GM12872 (cell line): ENCODE data around the gene TMEM86B.

ENCODE experiments used
- CTCF ChIP-seq: IDR thresholded peaks from 3 replicates; pipeline ENCODE4 v1.5.1; 2011; ENCODE audit warnings: low read depth, mild to moderate bottlenecking, low read length, moderate library complexity; ENCODE audit not compliant: insufficient read depth

TMEM86B gene, protein sequence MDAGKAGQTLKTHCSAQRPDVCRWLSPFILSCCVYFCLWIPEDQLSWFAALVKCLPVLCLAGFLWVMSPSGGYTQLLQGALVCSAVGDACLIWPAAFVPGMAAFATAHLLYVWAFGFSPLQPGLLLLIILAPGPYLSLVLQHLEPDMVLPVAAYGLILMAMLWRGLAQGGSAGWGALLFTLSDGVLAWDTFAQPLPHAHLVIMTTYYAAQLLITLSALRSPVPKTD

GRCh38 chr19:55228403-55229031 is at the start of gene TMEM86B:
Gene TMEM86B (minus strand): TSS chr19:55228763. CDS start chr19:55228741, 22 bp downstream.
- no peak for TF ChIP-seq CTCF

DNA sequence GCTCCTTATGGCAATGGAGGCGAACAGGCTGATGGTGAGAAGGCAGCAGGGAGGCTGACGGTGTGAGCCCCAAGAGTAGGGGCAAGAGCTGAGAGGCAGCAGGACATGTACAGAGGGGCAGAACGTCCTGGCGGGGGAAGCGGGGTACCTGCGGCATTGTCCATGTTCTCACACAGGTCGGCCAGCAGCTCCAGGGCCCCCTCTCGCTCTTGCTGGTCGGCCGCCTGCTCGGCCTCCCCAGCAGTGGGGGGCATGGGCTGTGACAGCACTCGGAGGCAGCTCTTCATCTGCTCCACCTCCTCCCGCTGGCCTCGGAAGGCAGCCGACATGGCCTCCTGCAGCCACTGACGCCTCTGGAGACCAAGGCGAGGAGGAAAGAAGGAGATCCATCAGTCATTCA is 48.9 kb upstream of the TMEM86B start:
- no peak for TF ChIP-seq CTCF

DNA sequence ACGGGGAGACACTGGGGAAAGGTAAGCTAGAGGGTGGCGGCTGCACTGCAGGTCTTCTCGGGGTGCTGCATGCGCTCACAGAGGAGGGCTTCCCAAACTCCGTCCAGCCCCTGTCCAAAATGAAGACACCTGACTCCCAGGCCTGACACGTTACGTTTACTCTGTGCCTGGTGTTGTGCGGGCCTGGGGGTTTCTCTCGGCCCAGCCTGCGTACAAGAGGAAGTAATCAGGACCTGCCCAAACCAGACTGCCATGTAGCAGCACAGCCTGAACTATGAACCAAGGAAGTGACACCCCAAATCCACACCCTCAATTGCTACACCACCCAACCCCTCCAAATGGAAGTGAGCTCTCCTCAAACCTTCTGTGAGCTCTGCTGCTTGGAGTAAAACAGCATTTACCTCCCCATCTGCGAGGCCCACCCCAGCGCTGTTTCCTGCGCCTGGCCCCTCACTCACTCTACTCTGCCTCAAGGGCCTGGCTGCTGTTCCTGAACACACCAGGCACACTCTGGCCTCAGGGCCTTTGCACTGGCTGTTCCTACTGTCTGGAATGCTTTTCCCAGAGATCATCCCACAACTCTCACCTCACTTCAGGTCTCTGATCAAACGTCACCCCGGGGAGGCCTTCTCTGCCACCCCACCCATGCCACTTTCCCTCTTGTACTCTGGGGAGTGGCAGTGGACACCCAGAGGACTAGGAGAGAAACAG is 48.3 kb upstream of the TMEM86B start:
- no peak for TF ChIP-seq CTCF

DNA sequence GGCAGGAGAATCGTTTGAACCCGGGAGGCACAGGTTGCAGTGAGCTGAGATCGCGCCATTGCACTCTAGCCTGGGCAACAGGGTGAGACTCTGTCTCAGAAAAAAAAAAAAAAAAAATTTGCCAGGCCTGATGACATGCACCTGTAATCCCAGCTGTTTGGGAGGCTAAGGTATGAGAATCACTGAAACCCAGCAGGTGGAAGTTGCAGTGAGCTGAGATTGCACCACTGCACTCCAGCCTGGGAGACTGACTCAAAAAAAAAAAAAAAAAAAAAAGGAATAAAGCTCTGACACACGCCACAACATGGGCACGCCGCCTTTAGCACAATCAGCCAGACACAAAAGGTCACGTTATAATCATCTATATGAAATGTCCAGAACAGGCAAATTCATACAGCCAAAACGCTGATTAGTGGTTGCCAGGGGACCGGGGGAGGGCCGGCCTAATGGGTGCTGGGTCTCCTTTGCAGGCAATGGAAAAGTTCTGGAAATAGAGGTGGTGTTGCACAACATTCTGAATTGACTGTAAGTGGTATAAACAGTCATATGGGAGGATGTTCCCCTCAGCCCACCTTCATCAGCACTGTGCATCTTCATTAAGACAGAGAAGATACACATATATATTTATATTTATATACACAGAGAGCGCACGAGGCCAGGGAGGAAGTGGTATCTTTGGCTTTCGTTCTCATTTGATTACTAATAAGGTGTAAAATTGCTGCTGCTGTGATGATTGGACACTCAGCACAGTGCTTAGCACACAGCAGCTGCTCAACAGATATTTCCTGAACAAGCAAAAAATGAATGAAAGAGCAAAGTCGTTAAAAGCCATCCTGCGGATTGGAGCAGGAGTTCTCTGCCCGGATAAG is 47.5 kb upstream of the TMEM86B start:
- TF ChIP-seq CTCF = no peak

DNA sequence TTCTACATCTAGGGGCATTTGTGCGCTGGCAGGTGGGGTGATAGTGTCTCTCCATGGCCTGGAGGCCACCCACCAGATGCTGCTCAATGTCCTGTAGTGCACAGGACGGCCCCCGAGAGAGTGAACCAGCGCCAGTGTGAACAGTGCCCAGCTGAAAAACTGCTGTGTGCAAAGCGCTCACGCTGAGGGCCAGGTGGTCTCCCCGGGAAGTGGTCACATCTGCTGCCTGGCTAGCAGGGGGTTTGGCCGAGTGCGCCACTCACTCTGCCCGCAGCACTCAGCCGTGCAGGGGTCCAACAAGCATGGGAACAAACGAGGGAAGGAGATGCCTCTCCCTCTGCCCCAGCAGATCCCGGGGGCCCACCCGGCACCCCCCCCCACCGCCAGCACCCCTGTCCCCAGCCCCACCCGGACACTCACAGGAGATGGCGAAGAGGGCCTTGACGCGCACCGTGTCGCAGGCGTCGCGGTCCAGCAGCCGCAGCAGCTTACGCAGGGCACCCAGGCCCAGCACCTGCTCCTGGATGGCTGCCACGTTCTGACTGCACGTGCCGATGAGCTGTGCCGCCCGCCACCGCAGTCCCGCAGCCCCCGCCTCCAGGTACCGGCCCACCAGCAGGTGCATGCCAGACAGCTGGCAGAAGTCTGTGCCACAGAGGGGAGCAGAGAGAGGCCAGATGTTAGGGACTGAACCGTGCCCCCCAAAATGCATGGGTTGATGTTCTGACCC is 45.6 kb upstream of the TMEM86B start:
- TF ChIP-seq CTCF = no peak

GRCh38 chr19:55272142-55272541 is 43.6 kb upstream of the TMEM86B start:
- TF ChIP-seq CTCF = no peak
